ENCODE data around the gene CENPVL3. TPM values are rescaled to one million over a fixed set of nuclear protein-coding genes. Genes with fewer than 3 reads are reported as not detected.

CENPVL3 gene
- total RNA-seq, 4 donors from 2014 or later, result not detected

DNA sequence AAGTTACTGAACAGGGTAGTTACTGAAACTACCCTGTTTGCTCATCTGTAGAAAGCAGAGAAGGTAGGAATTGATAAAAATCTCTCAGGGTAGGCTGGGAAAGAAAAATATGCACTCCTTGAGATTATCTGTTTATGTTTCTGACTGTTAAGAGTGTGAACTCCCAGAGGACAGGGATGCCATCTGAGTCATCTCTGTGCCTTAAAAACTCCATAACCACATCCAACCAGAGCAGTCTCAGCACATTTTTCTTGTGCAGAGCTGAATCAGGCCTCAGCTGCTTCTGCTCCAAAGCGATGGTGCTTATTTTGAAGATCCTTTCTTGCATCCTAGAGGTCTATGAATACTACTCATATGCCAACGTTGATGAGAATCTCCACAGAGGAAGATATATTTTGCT lies 9.9 kb downstream of the CENPVL3 start:
- 41% methylated on average over 2 of the region's 2 CpGs for WGBS
- no peaks in the 10 kb centered on the region for H3K27me3 ChIP-seq
- H3K9me3 ChIP-seq, result no peaks in the 10 kb centered on the region
- no peak for DNase-seq (ENCODE audit: low spot score in 2 of 2)
- H3K4me3 ChIP-seq, result no peak overlapping the region
- no peaks in the 10 kb centered on the region for H3K4me1 ChIP-seq
- TF ChIP-seq CTCF (IDR thresholded peaks at IDR 0.05), result no peak
- TF ChIP-seq POLR2A (IDR thresholded peaks at IDR 0.05), result no peak
- no peak for TF ChIP-seq EP300 (IDR thresholded peaks at IDR 0.05)
- TF ChIP-seq POLR2AphosphoS5 (IDR thresholded peaks at IDR 0.05), result no peak
- no peak overlapping the region for H3K27ac ChIP-seq
- H3K36me3 ChIP-seq, result no peaks in the 10 kb centered on the region

DNA sequence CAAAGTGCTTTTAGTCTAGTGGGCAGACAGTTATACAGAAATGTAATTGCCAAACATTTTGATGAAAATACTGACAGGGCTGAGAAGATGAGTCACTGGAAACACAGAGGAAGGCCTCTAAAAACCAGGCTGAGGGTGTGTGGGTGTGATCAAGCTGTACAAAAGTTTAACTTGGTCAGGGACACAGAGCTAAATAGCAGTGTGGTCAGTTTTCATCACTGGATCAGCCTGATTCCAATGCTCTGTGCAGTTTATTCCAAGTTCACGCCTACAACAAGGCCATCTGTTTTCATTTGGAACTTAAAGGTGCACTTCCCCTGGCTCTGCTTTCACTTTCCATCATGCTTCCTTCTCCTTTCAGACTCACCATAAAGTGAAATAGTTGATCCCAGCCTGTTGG lies 10.6 kb downstream of the CENPVL3 start:
- TF ChIP-seq POLR2A (IDR thresholded peaks at IDR 0.05) (no peak), CTCF (IDR thresholded peaks at IDR 0.05) (no peak), POLR2AphosphoS5 (IDR thresholded peaks at IDR 0.05) (no peak), EP300 (IDR thresholded peaks at IDR 0.05) (no peak)
- Histone ChIP-seq H3K36me3 (no peaks in the 10 kb centered on the region), H3K4me1 (no peaks in the 10 kb centered on the region), H3K27ac (no peak overlapping the region), H3K27me3 (no peaks in the 10 kb centered on the region), H3K9me3 (no peaks in the 10 kb centered on the region), H3K4me3 (no peak overlapping the region)
- DNase-seq (ENCODE audit: low spot score in 2 of 2), result no peak
- WGBS, result 25% methylated on average over 1 of the region's 1 CpG

- Histone ChIP-seq H3K27ac (no peak overlapping the region), H3K4me1 (no peaks in the 10 kb centered on the region), H3K4me3 (no peak overlapping the region), H3K36me3 (no peaks in the 10 kb centered on the region), H3K9me3 (no peaks in the 10 kb centered on the region), H3K27me3 (no peaks in the 10 kb centered on the region)
- TF ChIP-seq CTCF (IDR thresholded peaks at IDR 0.05) (no peak), POLR2AphosphoS5 (IDR thresholded peaks at IDR 0.05) (no peak), POLR2A (IDR thresholded peaks at IDR 0.05) (no peak), EP300 (IDR thresholded peaks at IDR 0.05) (no peak)
- DNase-seq (ENCODE audit: low spot score in 2 of 2), result no peak
- WGBS, result 46% methylated on average over 2 of the region's 2 CpGs
Observed at GRCh38 chrX:51606446-51606845, 12.3 kb downstream of the CENPVL3 start.

DNA sequence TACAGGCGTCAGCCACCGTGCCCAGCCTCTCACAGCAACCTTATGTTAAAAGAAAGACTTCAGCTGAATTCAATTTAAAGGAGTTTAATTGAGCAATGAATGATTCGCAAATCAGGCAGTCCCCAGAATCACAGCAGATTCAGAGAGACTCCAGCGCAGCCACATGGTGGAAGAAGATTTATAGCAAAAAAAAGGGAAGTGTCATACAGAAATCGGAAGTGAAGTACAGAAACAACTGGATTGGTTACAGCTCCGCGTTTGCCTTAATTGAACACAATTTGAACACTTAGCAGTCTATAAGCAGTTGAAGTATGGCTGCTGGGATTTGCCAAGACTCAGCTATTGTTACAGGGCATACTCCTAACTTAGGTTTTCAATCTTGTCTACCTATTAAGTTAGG lies 19.8 kb downstream of the CENPVL3 start:
- TF ChIP-seq POLR2A (IDR thresholded peaks at IDR 0.05) (no peak), CTCF (IDR thresholded peaks at IDR 0.05) (no peak), POLR2AphosphoS5 (IDR thresholded peaks at IDR 0.05) (no peak), EP300 (IDR thresholded peaks at IDR 0.05) (no peak)
- no peaks in the 10 kb centered on the region for H3K27me3 ChIP-seq
- H3K27ac ChIP-seq, result no peak overlapping the region
- H3K4me3 ChIP-seq, result no peak overlapping the region
- H3K4me1 ChIP-seq, result no peaks in the 10 kb centered on the region
- 55% methylated on average over 7 of the region's 7 CpGs for WGBS
- no peaks in the 10 kb centered on the region for H3K36me3 ChIP-seq
- DNase-seq (ENCODE audit: low spot score in 2 of 2), result no peak
- H3K9me3 ChIP-seq, result no peaks in the 10 kb centered on the region

DNA sequence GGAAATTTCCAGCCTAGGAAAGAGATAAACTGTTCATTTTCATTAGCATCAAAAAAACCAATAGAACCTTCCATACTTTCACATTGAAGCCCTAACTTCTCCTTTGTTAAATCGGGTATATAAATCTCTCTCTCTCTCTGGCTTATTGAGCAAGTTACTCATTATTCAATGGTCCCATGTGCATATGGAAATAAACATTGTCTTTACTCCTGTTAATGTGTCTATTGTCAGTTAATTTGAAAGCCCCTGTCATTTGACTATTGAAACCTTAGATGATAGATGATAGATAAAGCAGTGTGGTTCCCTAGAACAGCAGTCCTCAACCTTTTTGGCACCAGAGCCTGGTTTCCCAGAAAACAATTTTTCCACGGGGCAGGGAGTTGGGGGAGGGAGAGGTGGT lies 46.8 kb downstream of the CENPVL3 start:
- no peak overlapping the region for H3K4me3 ChIP-seq
- no peaks in the 10 kb centered on the region for H3K9me3 ChIP-seq
- no peaks in the 10 kb centered on the region for H3K36me3 ChIP-seq
- no peak overlapping the region for H3K27ac ChIP-seq
- no peaks in the 10 kb centered on the region for H3K4me1 ChIP-seq
- H3K27me3 ChIP-seq, result no peaks in the 10 kb centered on the region
- WGBS, result 54% methylated on average over 2 of the region's 2 CpGs
- TF ChIP-seq POLR2AphosphoS5 (IDR thresholded peaks at IDR 0.05) (no peak), POLR2A (IDR thresholded peaks at IDR 0.05) (no peak), EP300 (IDR thresholded peaks at IDR 0.05) (no peak), CTCF (IDR thresholded peaks at IDR 0.05) (no peak)
- no peak for DNase-seq (ENCODE audit: low spot score in 2 of 2)

Measured in suprapubic skin (tissue), 4 donors.